Mucosa of gallbladder (tissue), 1 donor: ENCODE data around the gene ACSS2. TPM values are rescaled to one million over a fixed set of nuclear protein-coding genes. Genes with fewer than 3 reads are reported as not detected.
A peak's percentile ranks its signal among the peaks of the same experiment; 100 is the strongest.
"Not testable (repeated sequence)": the region's sequence is repeated elsewhere in the genome, so short reads cannot be mapped to it uniquely, and the experiment has no call there.

ENCODE experiments used
- DNase-seq: peaks from one replicate; pipeline ENCODE4 v3.0.0-alpha.2; 2020; ENCODE audit warnings: low spot score
- total RNA-seq: library from RNA; stranded (reverse); gene quantifications from one replicate; pipeline ENCODE4 v1.2.1, GENCODE V29; 2021
- donor health status: DM: no; HTN: no; CAD: no.

ACSS2 gene
- total RNA-seq, 1 donor from 2014 or later = 98.1 TPM

GRCh38 chr20:34874094-34874654, 2.2 kb upstream of the ACSS2 start:
- peak; percentile 86 for DNase-seq

- no peak for DNase-seq
These were observed 588 bp upstream of the ACSS2 start for GRCh38 chr20:34875642-34876405.

DNA sequence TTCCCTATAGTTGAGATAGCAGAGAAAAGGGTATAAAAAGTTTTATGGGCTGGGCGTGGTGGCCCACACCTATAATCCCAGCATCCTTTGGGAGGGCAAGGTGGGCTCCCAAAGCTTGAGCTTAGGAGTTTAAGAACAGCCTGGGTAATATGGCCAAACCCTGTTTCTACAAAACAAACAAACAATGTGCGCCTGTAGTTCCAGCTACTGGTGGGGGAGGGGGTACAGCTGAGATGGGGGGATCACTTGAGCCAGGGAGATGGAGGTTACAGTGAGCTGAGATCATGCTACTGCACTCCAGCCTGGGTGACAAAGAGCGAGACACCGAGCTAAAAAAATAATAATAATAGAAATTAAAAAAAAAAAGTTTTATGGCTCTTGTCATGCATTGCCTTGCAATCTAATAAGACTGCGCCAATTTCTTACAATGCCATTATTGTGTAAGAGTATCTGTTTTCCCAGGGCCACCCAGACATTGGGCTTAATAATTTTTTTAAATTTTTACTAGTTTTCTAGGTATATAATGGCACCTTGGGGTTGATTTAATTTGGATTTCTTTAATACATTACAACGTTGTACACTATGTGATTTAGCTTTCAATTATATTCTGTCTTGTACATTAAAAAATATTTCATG, 3.9 kb downstream of the ACSS2 start:
- DNase-seq = no peak

DNA sequence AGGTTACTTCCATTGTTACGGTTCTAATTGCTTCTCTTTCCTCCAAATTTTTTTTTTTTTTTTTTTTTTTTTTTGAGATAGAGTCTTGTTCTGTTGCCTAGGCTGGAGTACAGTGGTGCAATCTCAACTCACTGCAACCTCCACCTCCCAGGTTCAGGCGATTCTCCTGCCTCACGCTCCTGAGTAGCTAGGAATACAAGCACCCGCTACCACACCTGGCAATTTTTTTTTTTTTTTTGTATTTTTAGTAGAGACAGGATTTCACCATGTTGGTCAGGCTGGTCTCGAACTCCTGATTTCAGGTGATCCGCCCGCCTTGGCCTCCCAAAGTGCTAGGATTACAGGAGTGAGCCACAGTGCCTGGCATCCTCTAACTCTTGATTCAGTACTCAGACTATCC, 4.6 kb downstream of the ACSS2 start:
- not testable (repeated sequence) for DNase-seq

DNA sequence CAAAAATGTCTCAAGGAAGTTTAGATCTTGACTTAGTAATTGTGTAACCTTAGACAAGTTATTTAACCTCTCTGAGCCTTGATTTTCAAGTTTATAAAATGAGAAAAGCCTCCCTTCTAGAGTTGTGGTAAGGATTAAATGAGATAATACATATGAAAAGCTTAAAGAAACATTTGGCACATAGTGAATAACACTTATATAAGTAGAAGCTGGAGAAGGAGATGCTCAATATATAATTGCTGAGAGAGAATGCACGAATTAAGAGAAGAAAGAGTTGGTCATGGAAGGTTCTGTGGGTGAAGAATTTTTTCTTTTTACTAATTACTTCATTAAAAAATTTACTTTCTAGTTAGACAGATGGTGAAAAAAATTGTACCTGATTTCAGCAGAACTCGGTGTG, 5.3 kb downstream of the ACSS2 start:
- no peak for DNase-seq

DNA sequence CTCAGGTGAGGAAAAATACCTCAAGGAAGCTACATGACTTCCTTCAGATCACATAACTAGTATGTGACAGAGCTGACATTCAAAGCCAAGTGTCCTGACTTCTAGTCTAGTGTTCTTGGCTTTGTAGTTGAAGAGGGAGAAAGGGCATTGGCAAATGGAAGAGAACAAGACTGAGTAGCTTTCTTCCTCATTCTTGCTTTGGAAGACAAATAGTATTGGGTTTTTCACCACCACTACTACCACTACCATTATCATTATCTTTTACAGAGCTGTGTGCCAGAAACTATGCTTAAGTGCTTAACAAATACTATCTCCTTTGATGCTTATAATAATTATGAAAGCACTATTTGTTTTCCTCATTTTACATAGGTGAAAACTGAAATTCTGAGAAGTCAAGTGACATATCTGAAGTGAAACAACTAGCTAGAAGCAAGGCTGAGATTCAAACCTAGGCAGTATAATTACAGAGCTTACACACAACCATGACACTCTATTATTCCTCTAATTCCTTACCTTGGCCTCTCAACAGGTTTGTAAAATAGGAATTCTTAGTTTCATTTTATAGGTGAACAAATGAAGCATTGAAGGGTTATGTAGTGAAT, 6.8 kb downstream of the ACSS2 start:
- no peak for DNase-seq

DNA sequence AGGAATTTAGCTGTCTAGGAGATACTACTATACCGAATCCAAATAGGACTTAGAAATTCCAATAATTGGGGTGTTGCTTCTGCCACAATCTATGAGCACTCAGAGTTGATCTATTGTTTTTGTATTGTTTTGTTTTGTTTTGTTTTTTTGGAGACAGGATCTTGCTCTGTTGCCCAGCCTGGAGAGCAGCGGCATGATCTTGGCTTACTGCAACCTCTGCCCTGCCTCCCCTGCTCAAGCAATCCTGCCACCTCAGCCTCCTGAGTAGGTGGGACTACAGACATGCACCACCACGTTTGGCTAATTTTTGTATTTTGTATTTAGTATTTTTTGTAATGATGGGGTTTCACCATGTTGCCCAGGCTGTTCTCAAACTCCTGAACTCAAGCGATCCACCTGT, 7.4 kb downstream of the ACSS2 start:
- DNase-seq = no peak

- DNase-seq = no peak
These were observed 7.8 kb downstream of the ACSS2 start for GRCh38 chr20:34884260-34884659.

- no peak for DNase-seq
These were observed 9.7 kb downstream of the ACSS2 start for GRCh38 chr20:34886122-34886521.

DNA sequence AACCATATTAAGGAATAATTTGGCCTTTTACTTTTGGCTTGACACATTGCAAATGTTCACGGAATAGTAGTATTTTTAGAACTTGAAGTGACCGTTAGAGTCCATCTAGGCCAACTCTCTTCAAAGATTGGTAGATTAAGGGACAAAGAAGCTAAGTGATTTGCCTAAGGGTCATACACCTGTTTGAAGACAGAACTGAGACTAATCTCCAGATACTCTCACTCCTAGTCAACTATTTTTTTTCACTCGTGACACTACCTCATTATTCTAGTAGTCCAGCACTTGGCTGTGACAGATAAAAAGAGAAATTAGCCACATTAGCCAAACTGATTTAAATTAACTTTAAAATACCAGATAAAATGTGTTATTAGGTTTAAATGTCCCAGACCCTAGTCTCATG, 10.6 kb downstream of the ACSS2 start:
- DNase-seq = no peak

DNA sequence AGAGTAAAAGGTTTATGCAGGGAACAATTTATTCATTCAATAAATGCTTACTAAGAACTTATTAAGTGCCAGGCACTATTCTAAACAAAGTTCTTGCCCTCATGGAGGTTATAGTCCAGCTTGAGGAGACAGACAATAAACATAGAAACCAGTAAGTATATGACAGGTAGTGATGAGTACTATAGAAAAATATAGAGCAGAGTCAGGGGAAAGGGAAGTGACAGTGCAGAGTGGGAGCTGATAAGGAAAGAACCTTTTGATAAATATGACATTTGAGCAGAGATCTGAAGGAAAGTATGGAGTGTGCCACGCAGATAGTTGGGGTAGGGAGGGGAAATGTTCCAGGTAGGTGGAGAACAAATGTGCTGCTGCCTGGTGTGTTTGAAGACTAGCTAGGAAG, 12.1 kb downstream of the ACSS2 start:
- DNase-seq = no peak

DNA sequence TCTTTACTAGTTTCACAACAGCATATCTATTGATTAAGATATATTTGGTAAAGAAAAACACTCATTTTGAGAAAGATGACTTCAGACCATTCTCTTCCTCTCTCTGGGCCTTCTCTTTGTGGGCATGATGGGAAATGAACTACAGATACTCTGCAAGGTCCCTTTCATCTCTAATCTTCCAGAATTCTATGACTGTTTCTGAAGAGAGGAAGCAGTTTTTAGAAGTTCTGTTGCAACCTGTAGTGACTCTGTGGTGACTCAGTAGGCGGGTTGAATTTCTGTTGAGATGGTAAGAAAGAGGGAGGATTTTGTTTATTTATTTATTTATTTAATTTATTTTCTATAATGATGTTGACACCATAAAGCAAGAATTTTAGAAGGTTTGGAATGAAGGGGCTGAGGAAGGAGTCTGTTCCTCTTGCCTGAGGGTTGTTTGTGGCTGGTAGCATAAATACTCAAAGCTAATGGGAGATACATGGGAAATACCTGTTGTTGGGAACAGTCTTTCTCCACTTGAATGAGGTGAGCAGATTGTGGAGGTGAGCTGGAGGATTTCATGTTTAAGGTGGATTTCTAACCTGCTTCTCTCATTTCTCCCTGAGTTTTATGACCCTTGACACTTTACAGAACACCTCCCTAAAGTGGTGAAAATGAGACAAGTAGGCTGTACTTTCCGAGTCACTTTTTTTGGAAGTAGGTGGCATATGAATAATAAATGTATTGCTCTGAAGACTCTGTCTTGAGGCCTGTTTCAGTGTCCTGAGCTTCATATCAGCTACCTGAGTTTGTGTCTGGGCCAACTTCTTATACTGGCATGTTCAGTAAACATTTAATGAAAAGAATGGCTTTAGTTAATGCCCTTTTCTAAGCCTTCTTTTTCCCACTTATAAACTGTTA, 15.0 kb downstream of the ACSS2 start:
- DNase-seq = no peak

- no peak for DNase-seq
These were observed 16.3 kb downstream of the ACSS2 start for GRCh38 chr20:34892671-34893070.

DNA sequence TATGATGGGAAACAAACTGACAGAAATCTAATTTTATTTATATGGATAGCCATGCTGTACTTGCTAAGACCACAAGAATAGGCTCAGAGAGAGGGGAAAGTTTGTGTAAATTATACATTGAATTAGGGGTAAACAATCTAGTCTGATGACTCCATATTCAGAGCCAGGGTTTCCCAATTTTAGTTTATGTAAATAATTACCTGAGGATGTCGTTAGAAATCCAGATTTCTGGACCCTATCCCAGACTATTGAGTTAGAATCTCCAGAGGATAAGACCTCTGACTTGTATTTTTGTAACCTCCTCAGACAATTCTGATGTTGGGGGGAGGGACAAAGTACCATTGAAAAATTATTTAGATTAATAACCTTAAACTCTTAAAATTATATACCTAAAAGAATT, 18.3 kb downstream of the ACSS2 start:
- DNase-seq = no peak

GRCh38 chr20:34895465-34895864, 19.1 kb downstream of the ACSS2 start:
- no peak for DNase-seq

- no peak for DNase-seq
These were observed 19.7 kb downstream of the ACSS2 start for GRCh38 chr20:34896086-34896621.

- not testable (repeated sequence) for DNase-seq
These were observed 21.7 kb downstream of the ACSS2 start for GRCh38 chr20:34898129-34898528.

DNA sequence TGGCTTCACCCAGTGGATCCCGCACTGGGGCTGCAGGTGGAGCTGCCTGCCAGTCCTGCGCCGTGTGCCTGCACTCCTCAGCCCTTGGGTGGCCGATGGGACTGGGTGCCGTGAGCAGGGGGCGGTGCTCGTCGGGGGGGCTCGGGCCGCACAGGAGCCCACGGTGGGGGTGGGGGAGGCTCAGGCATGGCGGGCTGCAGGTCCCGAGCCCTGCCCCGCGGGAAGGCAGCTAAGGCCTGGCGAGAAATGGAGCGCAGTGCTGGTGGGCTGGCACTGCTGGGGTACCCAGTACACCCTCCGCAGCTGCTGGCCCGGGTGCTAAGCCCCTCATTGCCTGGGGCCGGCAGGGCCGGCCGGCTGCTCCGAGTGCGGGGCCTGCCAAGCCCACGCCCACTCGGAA, 22.3 kb downstream of the ACSS2 start:
- DNase-seq = not testable (repeated sequence)

GRCh38 chr20:34904202-34904621, 27.8 kb downstream of the ACSS2 start:
- peak; percentile 43 for DNase-seq

DNA sequence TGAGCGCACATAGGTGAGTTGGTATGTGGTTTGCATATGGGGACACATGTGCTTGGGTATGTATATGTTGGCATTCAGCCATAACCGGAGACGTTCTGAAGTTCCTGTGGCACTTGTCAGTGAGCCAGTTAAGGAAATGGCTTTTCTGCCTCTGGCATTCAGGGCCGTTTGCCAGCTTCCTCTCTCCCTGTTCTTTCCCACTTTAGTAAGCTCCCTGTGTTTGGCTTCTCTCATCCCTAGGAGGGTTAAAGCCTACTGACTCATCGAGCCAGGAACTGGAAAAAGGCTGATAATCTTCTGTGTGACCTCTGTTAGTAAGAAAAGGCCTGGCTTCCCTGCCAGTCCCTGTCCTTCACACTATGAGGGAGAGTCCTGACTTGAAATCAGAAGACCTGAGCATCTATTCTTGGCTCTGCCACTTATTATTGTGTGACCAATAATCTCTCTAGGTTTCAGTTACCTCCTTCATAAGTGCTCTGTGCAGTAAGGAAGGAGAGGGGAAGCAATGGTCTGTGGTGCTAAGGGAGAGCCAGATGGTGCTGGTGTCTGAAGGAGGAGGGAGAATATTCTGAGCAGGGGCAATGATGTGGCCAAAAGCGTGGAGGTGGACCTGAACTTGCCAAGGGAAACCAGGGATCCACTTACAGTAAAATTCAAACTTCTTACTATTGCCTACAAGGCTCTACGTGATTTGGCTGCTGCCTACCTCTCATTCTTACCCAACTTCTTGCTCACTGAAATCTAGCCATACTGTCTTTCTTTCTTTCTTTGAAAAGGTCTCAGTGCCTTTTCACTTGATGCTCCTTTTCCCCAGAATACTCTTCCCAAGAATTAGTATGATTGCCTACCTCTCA, 31.4 kb downstream of the ACSS2 start:
- peak; percentile 72 for DNase-seq
